HepG2 (cell line): Measurements from ENCODE around the gene PCSK6. TPM values are rescaled to one million over a fixed set of nuclear protein-coding genes. Genes with fewer than 3 reads are reported as not detected.
A peak's percentile ranks its signal among the peaks of the same experiment; 100 is the strongest.

Experiments
- LCORL ChIP-seq, 2 experiments: fragments of 450-650 bp in 1 of 2; sonication (generic) in 1 of 2; formaldehyde crosslinking in 1 of 2; IDR thresholded peaks; 2 replicates each; pipeline versions ENCODE4 v1.5.0 to v1.6.1; 2017 to 2020; ENCODE audit warnings: antibody characterized with exemption in 1 of 2, missing genetic modification reagents in 1 of 2
- MIER2 ChIP-seq: IDR thresholded peaks from 2 replicates; pipeline ENCODE4 v1.6.1; 2016; ENCODE audit warnings: missing biosample characterization, missing genetic modification reagents
- MTF2 ChIP-seq: sonication (generic); formaldehyde crosslinking; IDR thresholded peaks from 2 replicates; pipeline ENCODE4 v1.5.0; 2020; ENCODE audit warnings: missing genetic modification reagents, borderline replicate concordance
- MXD4 ChIP-seq: IDR thresholded peaks from 2 replicates; pipeline ENCODE4 v1.6.1; 2016; ENCODE audit warnings: mild to moderate bottlenecking, missing biosample characterization, missing genetic modification reagents
- NONO ChIP-seq, 2 experiments: fragments of 450-650 bp in 1 of 2; sonication (generic) in 1 of 2; formaldehyde crosslinking in 1 of 2; IDR thresholded peaks in 1 of 2; conservative IDR thresholded peaks in 1 of 2; 2 replicates each; pipeline versions ENCODE4 v1.6.1 to v1.8.0; 2017 to 2022; ENCODE audit warnings: mild to moderate bottlenecking in 1 of 2, missing genetic modification reagents in 1 of 2, moderate library complexity in 1 of 2
- RBM39 ChIP-seq: fragments of 200-400 bp; formaldehyde crosslinking; IDR thresholded peaks from one replicate; pipeline ENCODE4 v1.6.1; 2018; ENCODE audit warnings: antibody characterized with exemption, mild to moderate bottlenecking, low read depth, low read length; ENCODE audit not compliant: poor library complexity, severe bottlenecking
- REPIN1 ChIP-seq: sonication (generic); formaldehyde crosslinking; IDR thresholded peaks from 2 replicates; pipeline ENCODE4 v1.8.0; 2022; ENCODE audit warnings: missing genetic modification reagents, low read depth, mild to moderate bottlenecking, borderline replicate concordance
- SP1 ChIP-seq, 2 experiments: fragments of 450-650 bp in 1 of 2; sonication (generic) in 1 of 2; formaldehyde crosslinking in 1 of 2; IDR thresholded peaks; 2 replicates each; pipeline versions ENCODE4 v1.4.0 to v1.6.1; 2016 to 2020; ENCODE audit warnings: missing genetic modification reagents in 1 of 2
- ZBTB38 ChIP-seq: sonication (generic); formaldehyde crosslinking; IDR thresholded peaks from 2 replicates; pipeline ENCODE4 v1.5.1; 2020; ENCODE audit warnings: mild to moderate bottlenecking, missing genetic modification reagents
- ZNF20 ChIP-seq: sonication (generic); formaldehyde crosslinking; IDR thresholded peaks from 2 replicates; pipeline ENCODE4 v1.4.0; 2020; ENCODE audit warnings: mild to moderate bottlenecking, moderate library complexity, missing genetic modification reagents
- ZNF562 ChIP-seq: sonication (generic); formaldehyde crosslinking; IDR thresholded peaks from 2 replicates; pipeline ENCODE4 v1.8.0; 2022; ENCODE audit warnings: missing genetic modification reagents, borderline replicate concordance
- ZNF780A ChIP-seq: sonication (generic); formaldehyde crosslinking; IDR thresholded peaks from 2 replicates; pipeline ENCODE4 v1.8.0; 2022; ENCODE audit warnings: mild to moderate bottlenecking, missing genetic modification reagents, moderate library complexity
- polyA plus RNA-seq, 8 experiments: library from polyadenylated mRNA; depleted of rRNA in 3 of 8; stranded (reverse) in 7 of 8; unstranded in 1 of 8; fragments of >200 nt; fragmentation: Illumina TruSeq in 4 of 8; extraction: Trizol in 4 of 8; gene quantifications; 2 replicates each; pipeline versions ENCODE4 v1.2.1 to v1.2.3, GENCODE V29; 2011 to 2016; ENCODE audit warnings: low read depth in 4 of 8, missing spikeins in 1 of 8, mixed read lengths in 1 of 8; ENCODE audit not compliant: insufficient read depth in 1 of 8
- total RNA-seq, 5 experiments: library from RNA; depleted of rRNA; stranded (reverse); fragments of >200 nt; fragmentation: Illumina TruSeq; extraction: Trizol; gene quantifications; 2 replicates each; pipeline ENCODE4 v1.2.3, GENCODE V29; 2016; ENCODE audit warnings: low read depth in 1 of 5
- TF ChIP-seq, protein P1 (sequence below): sonication (generic); formaldehyde crosslinking; IDR thresholded peaks from 2 replicates; pipeline ENCODE4 v1.4.0; 2020; ENCODE audit warnings: missing genetic modification reagents, mild to moderate bottlenecking, borderline replicate concordance
- TF ChIP-seq, protein P2 (sequence below): sonication (generic); formaldehyde crosslinking; IDR thresholded peaks from 2 replicates; pipeline ENCODE4 v1.4.0; 2020; ENCODE audit warnings: missing genetic modification reagents, mild to moderate bottlenecking, borderline replicate concordance
- TF ChIP-seq, protein P3 (sequence below): fragments of 450-650 bp; IDR thresholded peaks from 2 replicates; pipeline ENCODE4 v1.6.1; 2016
- TF ChIP-seq, protein P4 (sequence below): sonication (generic); IDR thresholded peaks from 2 replicates; pipeline ENCODE4 v1.6.1; 2016; ENCODE audit warnings: low read depth, borderline replicate concordance
- TF ChIP-seq, protein P5 (sequence below): sonication (generic); formaldehyde crosslinking; IDR thresholded peaks from 2 replicates; pipeline ENCODE4 v1.8.1; 2022; ENCODE audit warnings: mild to moderate bottlenecking, missing genetic modification reagents
- TF ChIP-seq, protein P6 (sequence below), 2 experiments: fragments of 450-650 bp in 1 of 2; sonication (generic) in 1 of 2; formaldehyde crosslinking; IDR thresholded peaks; 2 replicates each; pipeline versions ENCODE4 v1.5.0 to v1.8.0; 2020 to 2022; ENCODE audit warnings: mild to moderate bottlenecking in 1 of 2, missing genetic modification reagents in 1 of 2

The PCSK6 gene
- total and polyA plus RNA-seq, 2 of the 13 experiments (the other 11 are each of a cell fraction or from before 2014, with no cell fraction given) = 56.5 to 155 TPM

DNA sequence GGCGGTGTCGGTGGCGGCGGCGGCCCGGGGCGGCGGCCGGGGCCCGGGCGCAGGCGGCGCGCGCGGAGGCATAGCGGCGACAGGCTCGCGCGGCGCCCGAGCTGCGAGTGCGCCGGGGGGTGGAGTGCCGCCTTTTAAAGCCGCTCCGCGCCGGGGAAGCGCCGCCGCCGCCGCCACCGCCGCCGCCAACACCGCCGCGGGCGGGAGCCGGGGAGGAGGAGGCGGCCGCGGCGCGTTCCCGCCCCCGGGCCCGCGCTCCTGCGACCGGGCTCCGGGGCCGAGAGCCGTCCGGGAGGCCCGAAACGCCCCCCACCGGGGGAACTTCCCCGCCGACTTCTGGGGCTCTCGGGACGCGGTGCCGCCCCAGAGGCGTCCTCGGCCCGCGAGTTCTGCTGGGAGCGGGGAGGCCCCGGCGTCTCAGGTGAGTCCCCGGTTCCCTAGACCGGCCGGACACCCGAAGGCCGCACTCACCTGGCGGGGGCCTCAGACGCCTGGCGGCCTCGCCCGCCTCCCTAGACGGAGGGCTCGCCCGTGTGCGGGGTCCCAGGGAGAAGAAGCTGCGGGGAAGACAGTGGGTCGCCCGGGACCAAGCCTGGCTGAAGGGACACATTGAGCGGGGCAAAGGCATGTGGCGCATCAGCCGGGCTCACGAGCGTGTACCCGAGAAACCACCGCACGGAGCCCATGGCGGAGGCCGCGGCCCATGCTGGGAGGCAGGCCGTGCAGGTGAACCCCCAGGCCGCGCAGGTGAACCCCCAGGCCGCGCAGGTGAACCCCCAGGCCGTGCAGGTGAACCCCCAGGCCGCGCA lies at the start of gene PCSK6 (continued):
- TF ChIP-seq, protein P1, sequence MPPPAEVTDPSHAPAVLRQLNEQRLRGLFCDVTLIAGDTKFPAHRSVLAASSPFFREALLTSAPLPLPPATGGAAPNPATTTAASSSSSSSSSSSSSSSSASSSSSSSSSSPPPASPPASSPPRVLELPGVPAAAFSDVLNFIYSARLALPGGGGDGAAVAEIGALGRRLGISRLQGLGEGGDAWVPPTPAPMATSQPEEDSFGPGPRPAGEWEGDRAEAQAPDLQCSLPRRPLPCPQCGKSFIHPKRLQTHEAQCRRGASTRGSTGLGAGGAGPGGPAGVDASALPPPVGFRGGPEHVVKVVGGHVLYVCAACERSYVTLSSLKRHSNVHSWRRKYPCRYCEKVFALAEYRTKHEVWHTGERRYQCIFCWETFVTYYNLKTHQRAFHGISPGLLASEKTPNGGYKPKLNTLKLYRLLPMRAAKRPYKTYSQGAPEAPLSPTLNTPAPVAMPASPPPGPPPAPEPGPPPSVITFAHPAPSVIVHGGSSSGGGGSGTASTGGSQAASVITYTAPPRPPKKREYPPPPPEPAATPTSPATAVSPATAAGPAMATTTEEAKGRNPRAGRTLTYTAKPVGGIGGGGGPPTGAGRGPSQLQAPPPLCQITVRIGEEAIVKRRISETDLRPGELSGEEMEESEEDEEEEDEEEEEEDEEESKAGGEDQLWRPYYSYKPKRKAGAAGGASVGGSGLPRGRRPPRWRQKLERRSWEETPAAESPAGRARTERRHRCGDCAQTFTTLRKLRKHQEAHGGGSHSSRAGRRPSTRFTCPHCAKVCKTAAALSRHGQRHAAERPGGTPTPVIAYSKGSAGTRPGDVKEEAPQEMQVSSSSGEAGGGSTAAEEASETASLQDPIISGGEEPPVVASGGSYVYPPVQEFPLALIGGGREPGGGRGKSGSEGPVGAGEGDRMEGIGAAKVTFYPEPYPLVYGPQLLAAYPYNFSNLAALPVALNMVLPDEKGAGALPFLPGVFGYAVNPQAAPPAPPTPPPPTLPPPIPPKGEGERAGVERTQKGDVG (CRISPR knock-in tag) = peak; percentile 88; the same call in 1 of the 2 replicates
- TF ChIP-seq, protein P2, sequence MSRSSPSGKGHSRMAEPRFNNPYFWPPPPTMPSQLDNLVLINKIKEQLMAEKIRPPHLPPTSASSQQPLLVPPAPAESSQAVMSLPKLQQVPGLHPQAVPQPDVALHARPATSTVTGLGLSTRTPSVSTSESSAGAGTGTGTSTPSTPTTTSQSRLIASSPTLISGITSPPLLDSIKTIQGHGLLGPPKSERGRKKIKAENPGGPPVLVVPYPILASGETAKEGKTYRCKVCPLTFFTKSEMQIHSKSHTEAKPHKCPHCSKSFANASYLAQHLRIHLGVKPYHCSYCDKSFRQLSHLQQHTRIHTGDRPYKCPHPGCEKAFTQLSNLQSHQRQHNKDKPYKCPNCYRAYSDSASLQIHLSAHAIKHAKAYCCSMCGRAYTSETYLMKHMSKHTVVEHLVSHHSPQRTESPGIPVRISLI (CRISPR knock-in tag) = no peak
- TF ChIP-seq, protein P3, sequence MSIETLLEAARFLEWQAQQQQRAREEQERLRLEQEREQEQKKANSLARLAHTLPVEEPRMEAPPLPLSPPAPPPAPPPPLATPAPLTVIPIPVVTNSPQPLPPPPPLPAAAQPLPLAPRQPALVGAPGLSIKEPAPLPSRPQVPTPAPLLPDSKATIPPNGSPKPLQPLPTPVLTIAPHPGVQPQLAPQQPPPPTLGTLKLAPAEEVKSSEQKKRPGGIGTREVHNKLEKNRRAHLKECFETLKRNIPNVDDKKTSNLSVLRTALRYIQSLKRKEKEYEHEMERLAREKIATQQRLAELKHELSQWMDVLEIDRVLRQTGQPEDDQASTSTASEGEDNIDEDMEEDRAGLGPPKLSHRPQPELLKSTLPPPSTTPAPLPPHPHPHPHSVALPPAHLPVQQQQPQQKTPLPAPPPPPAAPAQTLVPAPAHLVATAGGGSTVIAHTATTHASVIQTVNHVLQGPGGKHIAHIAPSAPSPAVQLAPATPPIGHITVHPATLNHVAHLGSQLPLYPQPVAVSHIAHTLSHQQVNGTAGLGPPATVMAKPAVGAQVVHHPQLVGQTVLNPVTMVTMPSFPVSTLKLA = no peak
- TF ChIP-seq, protein P4, sequence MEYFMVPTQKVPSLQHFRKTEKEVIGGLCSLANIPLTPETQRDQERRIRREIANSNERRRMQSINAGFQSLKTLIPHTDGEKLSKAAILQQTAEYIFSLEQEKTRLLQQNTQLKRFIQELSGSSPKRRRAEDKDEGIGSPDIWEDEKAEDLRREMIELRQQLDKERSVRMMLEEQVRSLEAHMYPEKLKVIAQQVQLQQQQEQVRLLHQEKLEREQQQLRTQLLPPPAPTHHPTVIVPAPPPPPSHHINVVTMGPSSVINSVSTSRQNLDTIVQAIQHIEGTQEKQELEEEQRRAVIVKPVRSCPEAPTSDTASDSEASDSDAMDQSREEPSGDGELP = no peak
- TF ChIP-seq MIER2 (CRISPR knock-in tag) (no peak), RBM39 (peak; percentile 56), REPIN1 (0 out of 2 replicates have a peak, but pooled peaks have one; percentile 51), SP1 (IDR thresholded peaks at IDR 0.05) (no peak), SP1 (CRISPR knock-in tag; IDR thresholded peaks at IDR 0.05) (no peak), ZNF562 (CRISPR knock-in tag) (no peak), ZNF20 (CRISPR knock-in tag) (no peak), ZBTB38 (CRISPR knock-in tag) (peak; percentile 97), LCORL (IDR thresholded peaks at IDR 0.05) (no peak), LCORL (CRISPR knock-in tag; IDR thresholded peaks at IDR 0.05) (0 out of 2 replicates have a peak, but pooled peaks have one; percentile 16), MXD4 (CRISPR knock-in tag) (no peak), ZNF780A (CRISPR knock-in tag) (no peak), NONO (IDR thresholded peaks at IDR 0.05) (no peak), NONO (CRISPR knock-in tag; conservative IDR thresholded peaks at IDR 0.05) (no peak), MTF2 (CRISPR knock-in tag) (no peak)
- TF ChIP-seq, protein P5, sequence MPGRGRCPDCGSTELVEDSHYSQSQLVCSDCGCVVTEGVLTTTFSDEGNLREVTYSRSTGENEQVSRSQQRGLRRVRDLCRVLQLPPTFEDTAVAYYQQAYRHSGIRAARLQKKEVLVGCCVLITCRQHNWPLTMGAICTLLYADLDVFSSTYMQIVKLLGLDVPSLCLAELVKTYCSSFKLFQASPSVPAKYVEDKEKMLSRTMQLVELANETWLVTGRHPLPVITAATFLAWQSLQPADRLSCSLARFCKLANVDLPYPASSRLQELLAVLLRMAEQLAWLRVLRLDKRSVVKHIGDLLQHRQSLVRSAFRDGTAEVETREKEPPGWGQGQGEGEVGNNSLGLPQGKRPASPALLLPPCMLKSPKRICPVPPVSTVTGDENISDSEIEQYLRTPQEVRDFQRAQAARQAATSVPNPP (CRISPR knock-in tag) = no peak
- TF ChIP-seq, protein P6, sequence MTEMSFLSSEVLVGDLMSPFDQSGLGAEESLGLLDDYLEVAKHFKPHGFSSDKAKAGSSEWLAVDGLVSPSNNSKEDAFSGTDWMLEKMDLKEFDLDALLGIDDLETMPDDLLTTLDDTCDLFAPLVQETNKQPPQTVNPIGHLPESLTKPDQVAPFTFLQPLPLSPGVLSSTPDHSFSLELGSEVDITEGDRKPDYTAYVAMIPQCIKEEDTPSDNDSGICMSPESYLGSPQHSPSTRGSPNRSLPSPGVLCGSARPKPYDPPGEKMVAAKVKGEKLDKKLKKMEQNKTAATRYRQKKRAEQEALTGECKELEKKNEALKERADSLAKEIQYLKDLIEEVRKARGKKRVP (CRISPR knock-in tag; IDR thresholded peaks at IDR 0.05) = no peak
